ENCODE data around the gene GPX2.

- TF ChIP-seq CREB1 (IDR thresholded peaks at IDR 0.05; ENCODE audit: low read depth) = no peak
- TF ChIP-seq NFIC (IDR thresholded peaks at IDR 0.05) = no peak
Observed at GRCh38 chr14:64951724-64952123, 9.2 kb upstream of the GPX2 start.

Data from Ishikawa (cell line).